ENCODE measurements around the gene FOXG1.

The FOXG1 gene

GRCh38 chr14:28762303-28762954 is 4.2 kb upstream of the FOXG1 start:
- no peak for DNase-seq

- DNase-seq, result no peak
Measured at GRCh38 chr14:28762955-28763326, 3.6 kb upstream of the FOXG1 start.

GRCh38 chr14:28763751-28764256 is 2.8 kb upstream of the FOXG1 start:
- no peak for DNase-seq

- DNase-seq, result peak; percentile 45 to 71
Measured at GRCh38 chr14:28764257-28765160, 2.1 kb upstream of the FOXG1 start.

GRCh38 chr14:28765169-28765830 is 1.3 kb upstream of the FOXG1 start:
- no peak for DNase-seq

GRCh38 chr14:28765831-28766468 is 637 bp upstream of the FOXG1 start:
- DNase-seq, result peak in 1 of 2 experiments; percentile 71

GRCh38 chr14:28767030-28767852 is 654 bp downstream of the FOXG1 start:
- DNase-seq, result no peak

GRCh38 chr14:28767853-28768741 is 1.5 kb downstream of the FOXG1 start:
- DNase-seq, result peak; percentile 17 to 19

GRCh38 chr14:28769276-28769880 is 2.8 kb downstream of the FOXG1 start:
- no peak for DNase-seq

- DNase-seq, result no peak
Measured at GRCh38 chr14:28770061-28770460, 3.5 kb downstream of the FOXG1 start.

- DNase-seq, result no peak
Measured at GRCh38 chr14:28770630-28771029, 4.0 kb downstream of the FOXG1 start.

GRCh38 chr14:28771168-28771567 is 4.6 kb downstream of the FOXG1 start:
- no peak for DNase-seq

- DNase-seq, result peak in 1 of 2 experiments; percentile 57
Measured at GRCh38 chr14:28772613-28773012, 6.0 kb downstream of the FOXG1 start.

- DNase-seq, result no peak
Measured at GRCh38 chr14:28773176-28773575, 6.6 kb downstream of the FOXG1 start.

GRCh38 chr14:28773861-28774691 is 7.5 kb downstream of the FOXG1 start:
- DNase-seq, result peak; percentile 63 to 73

GRCh38 chr14:28774764-28775735 is 8.5 kb downstream of the FOXG1 start:
- DNase-seq, result peak in 1 of 2 experiments; percentile 32

GRCh38 chr14:28776482-28777266 is 10.1 kb downstream of the FOXG1 start:
- no peak for DNase-seq
